ENCODE data around the gene ADAMTS7. TPM values are rescaled to one million over a fixed set of nuclear protein-coding genes. Genes with fewer than 3 reads are reported as not detected.
"Not testable (repeated sequence)": the region's sequence is repeated elsewhere in the genome, so short reads cannot be mapped to it uniquely, and the experiment has no call there.

The ADAMTS7 gene
- total RNA-seq = 17.8 TPM
- long read RNA-seq, partial matches to known transcripts = 17 of 29 reads
- long read RNA-seq, other reads (novel, unspliced or antisense) = 12 of 29 reads

GRCh38 chr15:78811124-78811824 lies at the start of gene ADAMTS7:
Gene ADAMTS7 (minus strand): TSS chr15:78811464. CDS start chr15:78811220, 244 bp downstream.
- peak; percentile 86 for DNase-seq (ENCODE audit: low spot score)
- intact Hi-C loops (cut with DNase I) = loop anchor here (5.0 kb wide), 1 partner anchor 61 kb away; the partner anchor contains the start of gene MORF4L1

GRCh38 chr15:78859971-78860719 lies 48.9 kb upstream of the ADAMTS7 start:
- no peak for DNase-seq (ENCODE audit: low spot score)
- intact Hi-C loops (cut with DNase I) = no loop called here

- no peak for DNase-seq (ENCODE audit: low spot score)
- intact Hi-C loops (cut with DNase I) = no loop called here
Observed at GRCh38 chr15:78855746-78856145, 44.5 kb upstream of the ADAMTS7 start.

GRCh38 chr15:78854833-78855372 lies 43.6 kb upstream of the ADAMTS7 start:
- intact Hi-C loops (cut with DNase I) = no loop called here
- DNase-seq (ENCODE audit: low spot score) = peak; percentile 53

GRCh38 chr15:78853500-78853899 lies 42.2 kb upstream of the ADAMTS7 start:
- intact Hi-C loops (cut with DNase I) = no loop called here
- peak; percentile 31 for DNase-seq (ENCODE audit: low spot score)

- peak; percentile 19 for DNase-seq (ENCODE audit: low spot score)
- intact Hi-C loops (cut with DNase I) = no loop called here
Observed at GRCh38 chr15:78850941-78851755, 39.9 kb upstream of the ADAMTS7 start.

- intact Hi-C loops (cut with DNase I) = no loop called here
- DNase-seq (ENCODE audit: low spot score) = peak; percentile 5
Observed at GRCh38 chr15:78850352-78850751, 39.1 kb upstream of the ADAMTS7 start.

GRCh38 chr15:78847387-78847906 lies 36.2 kb upstream of the ADAMTS7 start:
- DNase-seq (ENCODE audit: low spot score) = peak; percentile 60
- intact Hi-C loops (cut with DNase I) = not testable (repeated sequence)

- DNase-seq (ENCODE audit: low spot score); intact Hi-C loops (cut with DNase I): not testable (repeated sequence)
Observed at GRCh38 chr15:78846906-78847305, 35.6 kb upstream of the ADAMTS7 start.

- intact Hi-C loops (cut with DNase I) = no loop called here
- no peak for DNase-seq (ENCODE audit: low spot score)
Observed at GRCh38 chr15:78842519-78842918, 31.3 kb upstream of the ADAMTS7 start.

- DNase-seq (ENCODE audit: low spot score) = peak; percentile 70
- intact Hi-C loops (cut with DNase I) = no loop called here
Observed at GRCh38 chr15:78841891-78842290, 30.6 kb upstream of the ADAMTS7 start.

GRCh38 chr15:78841376-78841706 lies 30.1 kb upstream of the ADAMTS7 start:
- intact Hi-C loops (cut with DNase I) = no loop called here
- DNase-seq (ENCODE audit: low spot score) = peak; percentile 2

- peak; percentile 58 for DNase-seq (ENCODE audit: low spot score)
- intact Hi-C loops (cut with DNase I) = no loop called here
Observed at GRCh38 chr15:78840661-78841375, 29.6 kb upstream of the ADAMTS7 start.

GRCh38 chr15:78839151-78839550 lies 27.9 kb upstream of the ADAMTS7 start:
- DNase-seq (ENCODE audit: low spot score) = peak; percentile 31
- intact Hi-C loops (cut with DNase I) = not testable (repeated sequence)

- DNase-seq (ENCODE audit: low spot score) = no peak
- intact Hi-C loops (cut with DNase I) = no loop called here
Observed at GRCh38 chr15:78838489-78838888, 27.2 kb upstream of the ADAMTS7 start.

GRCh38 chr15:78837543-78837942 lies 26.3 kb upstream of the ADAMTS7 start:
- intact Hi-C loops (cut with DNase I) = no loop called here

GRCh38 chr15:78837131-78837530 lies 25.9 kb upstream of the ADAMTS7 start:
- intact Hi-C loops (cut with DNase I) = no loop called here
- DNase-seq (ENCODE audit: low spot score) = no peak

More at GRCh38 chr15:78837543-78837942, 26.3 kb upstream of the ADAMTS7 start:
- DNase-seq (ENCODE audit: low spot score) = no peak

GRCh38 chr15:78836333-78836732 lies 25.1 kb upstream of the ADAMTS7 start:
- DNase-seq (ENCODE audit: low spot score) = no peak
- intact Hi-C loops (cut with DNase I) = no loop called here

Measured in cardiac septum (tissue), 1 donor.